ENCODE measurements around the gene GRIP2. TPM values are rescaled to one million over a fixed set of nuclear protein-coding genes. Genes with fewer than 3 reads are reported as not detected.

GRIP2 gene
- total and polyA plus RNA-seq, 7 donors: under 0.01 to 1.7 (median 0.68) TPM

- H3K27ac ChIP-seq: no peak overlapping the region
- no peaks in the 10 kb centered on the region for H3K4me1 ChIP-seq
- DNase-seq: no peak
- no peaks in the 10 kb centered on the region for H3K9me3 ChIP-seq
- 94 to 95% methylated on average over 17 of the region's 17 CpGs for WGBS, 2 donors
- no peaks in the 10 kb centered on the region for H3K36me3 ChIP-seq
- H3K4me3 ChIP-seq: no peak overlapping the region
- no peaks in the 10 kb centered on the region for H3K27me3 ChIP-seq
- intact Hi-C loops (cut with DNase I): no loop called here
- TF ChIP-seq POLR2A (IDR thresholded peaks at IDR 0.05): no peak
- no peak for TF ChIP-seq EP300 (IDR thresholded peaks at IDR 0.05)
- no peak for TF ChIP-seq POLR2AphosphoS5 (IDR thresholded peaks at IDR 0.05)
- no peak for TF ChIP-seq CTCF (IDR thresholded peaks at IDR 0.05)
These were observed 8.2 kb downstream of the GRIP2 start for GRCh38 chr3:14531856-14532395.

DNA sequence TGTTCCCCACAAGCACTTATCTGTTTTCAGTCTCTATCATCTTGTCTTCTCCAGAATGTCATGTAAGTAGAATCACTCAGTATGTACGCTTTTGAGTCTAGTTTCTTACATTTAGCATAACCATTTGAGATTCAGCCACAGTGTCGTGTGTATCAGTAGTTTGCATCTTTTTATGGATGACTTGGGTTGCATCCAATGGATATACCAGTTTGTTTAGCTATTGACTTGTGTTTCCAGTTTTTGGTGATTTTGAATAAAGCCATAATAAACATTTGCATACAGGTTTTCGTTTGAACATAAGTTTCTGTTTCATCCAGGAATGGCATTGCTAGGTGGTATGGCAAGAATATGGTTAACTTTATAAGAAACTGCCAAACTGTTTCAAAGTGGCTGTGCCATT is 12.1 kb downstream of the GRIP2 start:
- no peak overlapping the region for H3K4me3 ChIP-seq

DNA sequence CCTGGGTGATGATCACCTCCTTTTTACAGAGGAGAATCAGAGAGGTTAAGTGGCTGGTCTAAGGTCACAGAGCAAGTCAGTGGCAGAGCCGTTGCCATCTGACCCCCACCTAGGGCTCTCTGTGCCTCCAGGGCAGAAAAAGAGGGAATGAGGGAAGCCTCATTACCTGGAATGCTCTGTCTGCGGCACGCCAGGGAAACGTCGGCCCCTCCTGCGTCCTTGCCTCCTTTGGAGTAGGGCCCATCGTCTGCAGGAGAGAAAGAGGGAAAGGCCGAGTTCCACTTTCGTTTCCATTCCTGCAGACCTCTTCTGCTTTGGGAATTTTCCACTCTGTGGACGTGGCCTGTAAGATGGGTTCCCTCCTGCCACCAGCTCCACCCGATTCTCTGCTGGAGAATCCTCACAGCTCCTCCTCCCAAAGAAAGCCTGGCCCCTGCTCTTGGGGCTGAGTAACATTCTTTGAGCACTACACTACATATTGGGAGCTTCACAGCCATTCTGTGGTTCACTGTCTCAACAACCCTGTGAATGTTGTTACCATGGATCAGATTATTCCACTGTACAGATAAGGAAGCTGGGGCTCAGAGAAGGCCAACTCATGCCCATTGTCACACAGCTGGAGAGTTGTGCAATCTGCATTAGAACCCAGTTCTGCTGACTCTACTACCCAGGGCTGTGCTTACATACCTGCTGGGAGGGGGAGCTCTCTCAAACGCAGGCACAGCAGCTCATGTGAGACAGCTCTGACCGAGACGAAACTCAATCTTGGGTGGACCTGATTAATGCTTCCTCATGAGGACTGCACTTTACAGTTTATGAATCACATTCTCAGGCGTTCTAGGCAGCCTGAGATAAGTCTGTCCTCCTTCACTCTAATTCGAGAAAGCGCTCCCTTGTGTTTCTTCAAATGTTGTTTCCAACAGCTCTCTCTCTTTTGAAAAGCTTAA is 14.2 kb downstream of the GRIP2 start:
- Histone ChIP-seq H3K4me3 (peak overlapping the region in 3 of 4 donors; percentile 13 to 20 (median 19)), H3K9me3 (no peaks in the 10 kb centered on the region), H3K27me3 (no peaks in the 10 kb centered on the region), H3K27ac (peak overlapping the region; percentile 40 to 68 (median 54)), H3K4me1 (peaks cover 0 to 18% (median 6%) of the 10 kb centered on the region in 4 donors), H3K36me3 (no peaks in the 10 kb centered on the region)
- peak; percentile 68 for DNase-seq
- 61% methylated on average over 17 of the region's 17 CpGs for WGBS, 2 donors
- intact Hi-C loops (cut with DNase I): no loop called here
- TF ChIP-seq CTCF (IDR thresholded peaks at IDR 0.05): no peak
- no peak for TF ChIP-seq POLR2A (IDR thresholded peaks at IDR 0.05)
- no peak for TF ChIP-seq POLR2AphosphoS5 (IDR thresholded peaks at IDR 0.05)
- TF ChIP-seq EP300 (IDR thresholded peaks at IDR 0.05): no peak

More for the DNA sequence above, 12.1 kb downstream of the GRIP2 start:
- no peaks in the 10 kb centered on the region for H3K27me3 ChIP-seq
- peaks cover 0 to 18% (median 3%) of the 10 kb centered on the region in 4 donors for H3K4me1 ChIP-seq
- DNase-seq: no peak
- intact Hi-C loops (cut with DNase I): no loop called here
- TF ChIP-seq POLR2A (IDR thresholded peaks at IDR 0.05) (no peak), CTCF (IDR thresholded peaks at IDR 0.05) (no peak), EP300 (IDR thresholded peaks at IDR 0.05) (no peak), POLR2AphosphoS5 (IDR thresholded peaks at IDR 0.05) (no peak)
- H3K36me3 ChIP-seq: no peaks in the 10 kb centered on the region
- H3K27ac ChIP-seq: no peak overlapping the region
- WGBS, 2 donors: 52 to 65% methylated on average over 3 of the region's 3 CpGs
- H3K9me3 ChIP-seq: no peaks in the 10 kb centered on the region

GRCh38 chr3:14524920-14525660 is 15.1 kb downstream of the GRIP2 start:
- intact Hi-C loops (cut with DNase I): no loop called here
- no peaks in the 10 kb centered on the region for H3K36me3 ChIP-seq
- no peaks in the 10 kb centered on the region for H3K27me3 ChIP-seq
- H3K4me1 ChIP-seq: peaks cover 0 to 18% (median 6%) of the 10 kb centered on the region in 4 donors
- H3K9me3 ChIP-seq: no peaks in the 10 kb centered on the region
- TF ChIP-seq CTCF (IDR thresholded peaks at IDR 0.05) (no peak), EP300 (IDR thresholded peaks at IDR 0.05) (no peak), POLR2A (IDR thresholded peaks at IDR 0.05) (no peak), POLR2AphosphoS5 (IDR thresholded peaks at IDR 0.05) (no peak)
- DNase-seq: peak; percentile 56
- WGBS, 2 donors: 86 to 90% methylated on average over 9 of the region's 9 CpGs
- peak overlapping the region; percentile 40 to 68 (median 54) for H3K27ac ChIP-seq
- H3K4me3 ChIP-seq: peak overlapping the region in 3 of 4 donors; percentile 13 to 20 (median 19)
